IMR-90 (cell line): Measurements from ENCODE around the gene MBOAT1. TPM values are rescaled to one million over a fixed set of nuclear protein-coding genes. Genes with fewer than 3 reads are reported as not detected.
A peak's percentile ranks its signal among the peaks of the same experiment; 100 is the strongest.

Source experiments
- ATAC-seq: fragments of 200-7000 bp; cut with Tn5 transposase; 2 replicates; pipeline ENCODE4 v1.9.1; 2020; ENCODE audit warnings: low read depth, mild to moderate bottlenecking, moderate library complexity
- BruUV-seq: library from RNA; stranded (reverse); fragments of 400-500 nt; replicated peaks from 2 replicates; lab custom pipeline; 2021; lab: Mats Ljungman, UMichigan
- CTCF ChIA-PET: fragments of 300-600 bp; formaldehyde crosslinking; extraction: SDS; loops from one replicate; lab custom pipeline; 2021; ENCODE audit warnings: antibody characterized with exemption; lab: Yijun Ruan, JAX
- POLR2A ChIA-PET: fragments of 300-600 bp; sonication (Branson Sonifier 250); formaldehyde crosslinking; loops from one replicate; lab custom pipeline; 2022; ENCODE audit warnings: antibody characterized with exemption; ENCODE audit not compliant: unreplicated experiment; lab: Charles Lee
- DNase-seq: peaks from one replicate; pipeline ENCODE4 v3.0.0; 2013
- H2AFZ ChIP-seq: replicated peaks from 2 replicates; pipeline ENCODE3; 2013; ENCODE audit warnings: low read length, mild to moderate bottlenecking; ENCODE audit not compliant: poor library complexity
- H2AK5ac ChIP-seq: 2 replicates; pipeline ENCODE4 v1.6.1; 2013; ENCODE audit warnings: low read depth, low read length, inconsistent platforms
- H2AK9ac ChIP-seq: replicated peaks from 2 replicates; pipeline ENCODE3; 2013; ENCODE audit warnings: mild to moderate bottlenecking, low read depth, low read length, moderate library complexity; ENCODE audit not compliant: poor library complexity
- H2BK120ac ChIP-seq: 2 replicates; pipeline ENCODE4 v1.6.1; 2013; ENCODE audit warnings: low read depth, low read length, inconsistent platforms
- H2BK15ac ChIP-seq: 3 replicates; pipeline ENCODE4 v1.6.1; 2013; ENCODE audit warnings: low read depth, low read length, inconsistent platforms
- H2BK20ac ChIP-seq: 2 replicates; pipeline ENCODE4 v1.6.1; 2013; ENCODE audit warnings: low read depth, mild to moderate bottlenecking, inconsistent platforms, low read length, moderate library complexity
- H2BK5ac ChIP-seq: 2 replicates; pipeline ENCODE4 v1.6.1; 2013; ENCODE audit warnings: mild to moderate bottlenecking, low read depth, low read length, inconsistent platforms; ENCODE audit not compliant: poor library complexity, severe bottlenecking
- H3K14ac ChIP-seq: replicated peaks from 2 replicates; pipeline ENCODE4 v1.6.1; 2013; ENCODE audit warnings: low read depth, low read length, inconsistent platforms
- H3K18ac ChIP-seq: 2 replicates; pipeline ENCODE4 v1.6.1; 2013; ENCODE audit warnings: low read depth, low read length, control low read depth
- H3K23ac ChIP-seq: 2 replicates; pipeline ENCODE4 v1.6.1; 2013; ENCODE audit warnings: low read depth, low read length, inconsistent platforms
- H3K27ac ChIP-seq: 2 replicates; pipeline ENCODE4 v1.5.1; 2013; ENCODE audit warnings: mild to moderate bottlenecking, control low read depth, low read length; ENCODE audit not compliant: insufficient read depth
- H3K27me3 ChIP-seq: 2 replicates; pipeline ENCODE4 v1.6.1; 2013; ENCODE audit warnings: low read length; ENCODE audit not compliant: control insufficient read depth, insufficient read depth
- H3K36me3 ChIP-seq: 2 replicates; pipeline ENCODE4 v1.6.1; 2013; ENCODE audit warnings: low read length, mixed read lengths; ENCODE audit not compliant: control insufficient read depth, insufficient read depth
- H3K4ac ChIP-seq: 2 replicates; pipeline ENCODE4 v1.6.1; 2013; ENCODE audit warnings: low read depth, low read length, inconsistent platforms
- H3K4me1 ChIP-seq: 2 replicates; pipeline ENCODE4 v1.6.1; 2013; ENCODE audit warnings: low read length, mixed read lengths; ENCODE audit not compliant: control insufficient read depth, insufficient read depth
- H3K4me2 ChIP-seq: 2 replicates; pipeline ENCODE4 v1.6.1; 2013; ENCODE audit warnings: low read depth, mild to moderate bottlenecking, control low read depth, low read length, moderate library complexity
- H3K4me3 ChIP-seq: 2 replicates; pipeline ENCODE4 v1.5.1; 2013; ENCODE audit warnings: low read depth, mild to moderate bottlenecking, control low read depth, low read length, moderate library complexity; ENCODE audit not compliant: insufficient read depth
- H3K56ac ChIP-seq: 2 replicates; pipeline ENCODE4 v1.6.1; 2013; ENCODE audit warnings: low read length, inconsistent platforms; ENCODE audit not compliant: insufficient read depth; ENCODE audit errors: extremely low read depth
- H3K79me1 ChIP-seq, 2 experiments: 2 replicates each; pipeline ENCODE4 v1.6.1; 2013; ENCODE audit warnings: low read length in 2 of 2, inconsistent platforms in 1 of 2, low read depth in 1 of 2
- H3K9ac ChIP-seq: 2 replicates; pipeline ENCODE4 v1.6.1; 2013; ENCODE audit warnings: low read depth, low read length, control low read depth
- H3K9me1 ChIP-seq: 2 replicates; pipeline ENCODE4 v1.6.1; 2013; ENCODE audit warnings: low read length, inconsistent platforms; ENCODE audit not compliant: insufficient read depth
- H3K9me3 ChIP-seq: 2 replicates; pipeline ENCODE4 v1.6.1; 2013; ENCODE audit warnings: low read length; ENCODE audit not compliant: control insufficient read depth, insufficient read depth
- H4K20me1 ChIP-seq: 2 replicates; pipeline ENCODE4 v1.6.1; 2013; ENCODE audit warnings: low read length, inconsistent platforms; ENCODE audit not compliant: insufficient read depth
- H4K5ac ChIP-seq: 2 replicates; pipeline ENCODE4 v1.6.1; 2013; ENCODE audit warnings: mild to moderate bottlenecking, low read depth, low read length, control low read depth
- H4K8ac ChIP-seq, 2 experiments: 2 replicates each; pipeline ENCODE4 v1.6.1; 2013; ENCODE audit warnings: low read depth in 2 of 2, low read length in 2 of 2, control low read depth in 1 of 2, inconsistent platforms in 1 of 2
- H4K91ac ChIP-seq: 2 replicates; pipeline ENCODE4 v1.6.1; 2013; ENCODE audit warnings: low read depth, low read length, inconsistent platforms; ENCODE audit not compliant: insufficient read depth
- CHD1 ChIP-seq: IDR thresholded peaks from 2 replicates; pipeline ENCODE4 v1.6.1; 2012; ENCODE audit warnings: low read depth, low read length, improper control_type of control experiment
- CTCF ChIP-seq: conservative IDR thresholded peaks from 2 replicates; pipeline ENCODE4 v1.5.1; 2012; ENCODE audit warnings: mild to moderate bottlenecking, low read depth, low read length, improper control_type of control experiment
- NFE2L2 ChIP-seq: fragments of 150-350 bp; IDR thresholded peaks from 2 replicates; pipeline ENCODE4 v1.6.1; 2016; ENCODE audit warnings: low read depth, mild to moderate bottlenecking, low read length
- RFX5 ChIP-seq: IDR thresholded peaks from 2 replicates; pipeline ENCODE4 v1.8.0; 2012; ENCODE audit warnings: low read depth, mild to moderate bottlenecking, low read length, moderate library complexity
- SMC3 ChIP-seq: fragments of 150-350 bp; IDR thresholded peaks from 2 replicates; pipeline ENCODE4 v1.6.1; 2016; ENCODE audit warnings: low read depth, mild to moderate bottlenecking, antibody characterized with exemption, low read length, moderate library complexity
- WGBS, 2 experiments: methylation state at CpG; one replicate each; pipeline versions ENCODE4 v1.1.5 to v1.1.7; 2013; ENCODE audit warnings: missing lambda C conversion rate in 2 of 2; ENCODE audit not compliant: insufficient read length in 1 of 2; ENCODE audit errors: extremely low coverage in 2 of 2; 5-methylcytosine and 5-hydroxymethylcytosine counted together
- dilution Hi-C: fragments of 300-500 bp; cut with HindIII; formaldehyde crosslinking; loops from one replicate; pipeline ENCODE4 v1.14.3; 2018; ENCODE audit warnings: low sequenced_read_pairs; ENCODE audit not compliant: unreplicated experiment
- in situ Hi-C: fragments of 300-500 bp; cut with MboI; formaldehyde crosslinking; loops from 3 replicates; pipeline ENCODE4 v1.14.3; 2019; ENCODE audit warnings: low sequenced_read_pairs, inconsistent platforms, mixed read lengths
- intact Hi-C: fragments of 100-400 bp; cut with micrococcal nuclease; formaldehyde crosslinking; loops from 2 replicates; pipeline ENCODE4 v1.10.0; 2022
- polyA plus RNA-seq, 3 experiments: library from polyadenylated mRNA; depleted of rRNA; stranded (reverse); fragments of >200 nt; gene quantifications; 2 replicates each; pipeline ENCODE4 v1.2.3, GENCODE V29; 2012; ENCODE audit warnings: low replicate concordance in 1 of 3
- total RNA-seq: library from RNA; depleted of rRNA; stranded (reverse); fragments of >200 nt; gene quantifications from 2 replicates; pipeline ENCODE4 v1.2.3, GENCODE V29; 2012
- TF ChIP-seq, protein P1 (sequence below): fragments of 150-350 bp; IDR thresholded peaks from 2 replicates; pipeline ENCODE4 v1.6.1; 2016; ENCODE audit warnings: low read depth, mild to moderate bottlenecking, low read length, moderate library complexity, borderline replicate concordance

The MBOAT1 gene
- total and polyA plus RNA-seq, 2 of the 4 experiments (the other 2 are of a cell fraction), result 1.6 to 4.7 TPM

- dilution Hi-C loops (no loop called here), in situ Hi-C loops (no loop called here), intact Hi-C loops (no loop called here)
- Histone ChIP-seq H3K27ac (no peak overlapping the region), H4K91ac (no peak overlapping the region), H3K4me2 (no peak overlapping the region), H4K5ac (no peak overlapping the region), H3K14ac (no peak overlapping the region), H3K56ac (no peak overlapping the region), H3K4me1 (no peaks in the 10 kb centered on the region), H2BK120ac (no peak overlapping the region), H4K8ac (no peak overlapping the region), H3K27me3 (no peaks in the 10 kb centered on the region; the same call in 1 of the 2 replicates), H3K9me3 (no peaks in the 10 kb centered on the region), H3K23ac (no peak overlapping the region), H3K4ac (no peak overlapping the region), H3K79me1 (no peaks in the 10 kb centered on the region), H3K18ac (no peak overlapping the region), H4K20me1 (no peaks in the 10 kb centered on the region), H2BK20ac (no peak overlapping the region), H2BK15ac (no peak overlapping the region), H3K36me3 (no peaks in the 10 kb centered on the region), H2BK5ac (no peak overlapping the region), H3K9me1 (no peaks in the 10 kb centered on the region), H3K4me3 (no peak overlapping the region), H2AFZ (no peak overlapping the region), H2AK5ac (no peak overlapping the region), H2AK9ac (no peak overlapping the region), H3K9ac (no peak overlapping the region)
- no peak for TF ChIP-seq SMC3
- TF ChIP-seq CTCF, result no peak
- no peak for TF ChIP-seq CHD1
- no peak for TF ChIP-seq RFX5
- TF ChIP-seq NFE2L2, result peak; percentile 51; the same call in 1 of the 2 replicates
- TF ChIP-seq, protein P1, sequence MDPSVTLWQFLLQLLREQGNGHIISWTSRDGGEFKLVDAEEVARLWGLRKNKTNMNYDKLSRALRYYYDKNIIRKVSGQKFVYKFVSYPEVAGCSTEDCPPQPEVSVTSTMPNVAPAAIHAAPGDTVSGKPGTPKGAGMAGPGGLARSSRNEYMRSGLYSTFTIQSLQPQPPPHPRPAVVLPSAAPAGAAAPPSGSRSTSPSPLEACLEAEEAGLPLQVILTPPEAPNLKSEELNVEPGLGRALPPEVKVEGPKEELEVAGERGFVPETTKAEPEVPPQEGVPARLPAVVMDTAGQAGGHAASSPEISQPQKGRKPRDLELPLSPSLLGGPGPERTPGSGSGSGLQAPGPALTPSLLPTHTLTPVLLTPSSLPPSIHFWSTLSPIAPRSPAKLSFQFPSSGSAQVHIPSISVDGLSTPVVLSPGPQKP, result no peak
- no CpG with 5 or more reads among the region's 2 CpGs for WGBS, 2 experiments
- ATAC-seq (no peak), DNase-seq (no peak)
- no TSS peak for BruUV-seq
- ChIA-PET CTCF (interaction anchor here (0.7 kb wide), 1 partner anchor 13 kb away, joined by 3 read pairs; no protein-coding TSS in a partner anchor), POLR2A (no interaction called here)
Measured at GRCh38 chr6:20232188-20232587, 19.9 kb upstream of the MBOAT1 start.
